ENCODE results near the gene RNGTT.

DNA sequence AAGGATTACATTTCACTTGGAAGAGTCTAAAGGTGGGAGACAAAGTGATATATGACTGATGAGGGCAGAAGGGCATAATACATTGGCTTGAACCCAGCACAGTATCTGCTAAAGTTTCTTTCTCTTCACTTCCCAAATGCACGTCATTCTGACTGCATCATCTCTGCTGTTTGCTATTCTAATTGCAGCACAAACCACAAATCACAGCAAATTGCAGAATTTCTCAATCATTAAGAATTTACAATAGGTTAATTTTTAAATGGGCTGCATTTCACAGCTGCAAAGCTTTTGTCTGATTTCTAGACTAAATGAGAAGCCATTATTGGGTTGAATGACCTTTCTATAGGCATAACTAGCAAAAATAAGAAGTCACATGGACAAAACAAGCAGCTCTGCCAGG, 337.0 kb downstream of the RNGTT start:
- TF ChIP-seq POLR2A (IDR thresholded peaks at IDR 0.05; ENCODE audit: low read depth, low read length) (no peak), POLR2AphosphoS5 (IDR thresholded peaks at IDR 0.05; ENCODE audit: low read depth, low read length) (no peak), SPI1 (IDR thresholded peaks at IDR 0.05; ENCODE audit: low read depth, low read length) (no peak), TAF1 (IDR thresholded peaks at IDR 0.05; ENCODE audit: low read depth, low read length) (no peak), POU2F2 (IDR thresholded peaks at IDR 0.05; ENCODE audit: low read depth, low read length) (no peak)

Measured in GM12891 (cell line).